GM21515 (cell line): ENCODE results near the gene CELA1.
A peak's percentile ranks its signal among the peaks of the same experiment; 100 is the strongest.

ENCODE experiments used
- ATAC-seq: cut with Tn5 transposase; IDR thresholded peaks from one replicate; pipeline ENCODE4 v1.9.1; 2021; ENCODE audit not compliant: unreplicated experiment

CELA1 gene

DNA sequence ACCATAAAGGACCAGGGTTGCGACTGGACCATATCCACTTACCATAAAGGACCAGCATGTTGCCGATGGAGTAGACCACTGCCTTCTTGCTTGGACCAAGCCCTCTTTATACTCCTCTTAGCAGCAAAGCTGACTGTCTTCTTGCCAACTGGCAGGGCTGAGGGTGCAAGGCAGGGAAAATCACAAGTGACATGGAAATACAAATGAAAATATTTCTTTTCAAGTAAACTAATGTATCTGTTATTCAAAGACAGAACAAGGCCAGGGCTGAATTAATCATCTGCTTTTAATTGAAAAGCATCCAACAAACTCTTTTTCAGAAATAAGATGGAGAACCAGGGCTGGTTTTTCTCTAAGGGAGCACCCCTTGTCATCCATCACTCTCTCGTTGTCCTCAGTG is at the start of gene CELA1:
TSS of gene CELA1 (minus strand) at position 99 of the 400 bp plus-strand sequence. CDS start at position 58, 41 bp downstream.
- ATAC-seq: no peak

DNA sequence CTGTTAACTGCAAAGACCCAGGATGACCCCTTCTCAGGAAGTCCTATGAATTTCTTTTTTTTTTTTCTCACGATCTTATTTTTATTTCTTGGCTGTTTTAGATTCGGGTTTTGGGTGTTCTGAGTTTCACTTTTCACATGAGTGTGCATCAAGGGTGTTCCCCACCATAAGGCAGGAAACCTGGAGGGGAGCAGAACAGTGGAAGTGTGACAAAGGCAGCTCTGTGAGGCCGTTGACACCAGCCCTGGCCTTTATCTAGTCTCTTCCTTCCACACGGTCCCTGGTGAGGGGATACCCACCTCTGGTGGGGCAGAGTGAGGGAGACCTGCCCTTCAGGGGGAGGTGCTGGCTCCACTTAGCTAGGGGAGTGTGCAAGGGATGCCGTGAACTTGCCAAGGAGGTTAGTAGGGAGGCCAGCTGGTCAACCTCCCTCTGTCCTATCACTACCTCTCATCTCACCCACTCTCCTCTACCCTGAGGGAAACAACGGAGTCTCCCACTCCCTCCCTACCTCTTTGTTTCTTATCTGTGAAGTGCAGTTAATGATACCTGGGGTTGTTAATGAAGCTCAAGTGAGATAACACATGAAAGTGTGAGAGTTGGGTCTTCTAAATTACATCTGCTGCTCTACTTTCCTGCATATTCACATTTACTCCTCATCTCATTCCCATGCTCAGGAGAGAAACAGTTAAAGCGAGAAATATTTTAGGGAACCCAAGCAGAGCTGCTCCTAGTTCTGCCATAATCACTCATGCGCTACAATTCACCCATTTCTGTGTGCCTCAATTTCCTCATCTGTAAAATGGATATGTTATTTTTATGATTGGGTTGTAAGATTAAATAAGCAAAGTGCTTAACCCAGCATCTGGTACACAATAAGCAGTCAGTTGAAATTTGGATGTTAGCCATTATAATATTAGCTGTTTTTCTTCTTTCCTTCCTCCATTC is 49.1 kb upstream of the CELA1 start:
- ATAC-seq: peak; percentile 31

- no peak for ATAC-seq
Observed at GRCh38 chr12:51393676-51394545, 47.4 kb upstream of the CELA1 start.

- peak; percentile 39 for ATAC-seq
Observed at GRCh38 chr12:51392556-51393237, 46.2 kb upstream of the CELA1 start.

- peak; percentile 48 for ATAC-seq
Observed at GRCh38 chr12:51391283-51392123, 45.0 kb upstream of the CELA1 start, which contains the start of gene GALNT6. GALNT6 (minus strand) TSS chr12:51391406; CDS start chr12:51379781, 11,625 bp downstream.

DNA sequence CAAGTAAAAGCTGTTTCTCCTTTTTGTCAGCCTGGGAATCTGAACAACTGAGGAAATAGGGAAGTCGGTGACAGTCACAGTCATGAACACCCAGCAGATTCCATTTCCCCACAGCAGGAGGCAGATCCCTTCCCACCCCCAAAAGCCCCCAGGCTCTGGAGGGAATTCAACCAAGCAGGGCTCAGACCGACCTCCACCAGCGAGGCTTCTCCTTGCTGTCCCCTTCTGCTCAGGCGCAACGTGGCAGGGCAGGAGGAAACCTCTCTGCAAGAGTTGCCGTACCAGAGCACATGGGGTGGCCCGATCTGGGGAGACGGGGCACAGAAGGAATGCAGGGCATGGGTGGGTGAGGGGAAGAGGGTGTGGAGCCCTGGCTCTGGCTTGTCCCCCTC is 44.4 kb upstream of the CELA1 start:
- ATAC-seq: peak; percentile 14

DNA sequence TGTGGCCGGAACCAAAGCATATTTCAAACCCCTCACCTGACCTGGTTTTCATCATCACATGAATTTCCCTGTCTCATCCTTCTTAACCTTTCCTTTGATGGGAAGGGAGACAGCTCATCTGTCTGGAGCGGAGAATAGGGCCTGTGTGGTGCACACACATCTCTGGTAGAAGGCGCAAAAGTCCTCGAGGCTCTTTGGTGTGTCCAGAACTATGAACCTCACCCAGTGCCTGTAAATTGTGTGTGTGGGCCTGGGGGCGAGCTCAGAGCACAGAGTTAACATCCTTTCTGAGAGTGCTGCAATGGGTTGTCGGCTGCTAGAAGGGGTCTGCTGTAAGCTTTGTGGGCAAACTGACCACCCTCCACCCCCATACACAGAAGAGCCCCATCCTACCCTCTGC is 44.0 kb upstream of the CELA1 start:
- ATAC-seq: no peak

GRCh38 chr12:51389302-51389999 is 43.0 kb upstream of the CELA1 start:
- ATAC-seq: no peak

- no peak for ATAC-seq
Observed at GRCh38 chr12:51388846-51389245, 42.4 kb upstream of the CELA1 start.

DNA sequence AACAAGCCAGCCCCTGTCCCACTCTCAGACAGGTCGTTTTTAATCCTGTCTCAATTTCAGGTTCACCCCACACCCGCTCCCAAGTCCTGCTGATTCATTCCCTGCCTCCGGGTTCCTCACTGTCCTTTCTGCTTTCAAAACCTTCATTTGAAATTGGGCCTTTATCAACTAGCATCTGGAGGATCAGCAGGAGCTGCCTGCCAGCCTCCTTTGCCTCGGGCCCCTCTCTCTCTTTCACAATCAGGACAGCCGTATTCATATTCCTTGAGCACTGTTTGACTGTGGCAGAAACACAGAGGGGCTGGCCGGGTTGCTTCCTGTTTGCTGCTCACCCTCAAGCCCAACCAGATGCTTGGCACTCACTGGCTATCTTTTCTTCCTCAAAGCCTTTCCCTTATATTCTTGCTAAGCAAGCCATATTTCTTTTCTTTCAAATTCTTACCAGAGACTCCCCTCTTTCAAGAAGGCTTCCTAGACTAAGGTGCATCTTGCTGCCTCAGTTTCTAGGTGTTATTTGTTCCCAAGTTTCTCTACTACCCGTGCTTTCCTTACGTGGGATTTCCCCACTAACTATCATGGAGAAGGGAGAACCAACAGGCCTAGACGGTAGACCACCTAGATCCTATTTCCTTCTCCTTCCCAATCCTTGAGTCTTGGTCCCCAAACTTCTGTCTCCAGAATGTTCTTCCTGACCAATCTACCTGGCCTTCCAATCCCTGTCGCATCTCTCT is 41.8 kb upstream of the CELA1 start:
- ATAC-seq: no peak

DNA sequence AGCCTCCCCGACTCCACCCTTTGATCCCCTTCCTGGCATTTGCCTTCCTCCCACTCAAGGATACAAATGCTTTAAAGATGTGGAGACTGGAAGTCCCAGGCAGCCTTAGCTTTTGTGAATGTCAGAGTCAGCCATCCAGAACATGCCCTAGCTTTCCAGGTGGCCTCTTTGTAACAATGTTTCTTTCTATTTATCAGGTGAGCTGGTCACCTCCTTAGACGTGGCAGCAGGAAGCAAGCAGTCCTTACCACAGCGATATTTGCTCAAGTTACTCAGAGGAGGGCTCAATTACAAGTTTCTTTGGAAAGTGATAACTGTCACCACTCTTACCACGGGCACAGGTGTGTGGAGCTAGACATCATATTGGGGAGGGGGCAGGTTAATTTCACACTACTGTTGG is 39.9 kb upstream of the CELA1 start:
- no peak for ATAC-seq

DNA sequence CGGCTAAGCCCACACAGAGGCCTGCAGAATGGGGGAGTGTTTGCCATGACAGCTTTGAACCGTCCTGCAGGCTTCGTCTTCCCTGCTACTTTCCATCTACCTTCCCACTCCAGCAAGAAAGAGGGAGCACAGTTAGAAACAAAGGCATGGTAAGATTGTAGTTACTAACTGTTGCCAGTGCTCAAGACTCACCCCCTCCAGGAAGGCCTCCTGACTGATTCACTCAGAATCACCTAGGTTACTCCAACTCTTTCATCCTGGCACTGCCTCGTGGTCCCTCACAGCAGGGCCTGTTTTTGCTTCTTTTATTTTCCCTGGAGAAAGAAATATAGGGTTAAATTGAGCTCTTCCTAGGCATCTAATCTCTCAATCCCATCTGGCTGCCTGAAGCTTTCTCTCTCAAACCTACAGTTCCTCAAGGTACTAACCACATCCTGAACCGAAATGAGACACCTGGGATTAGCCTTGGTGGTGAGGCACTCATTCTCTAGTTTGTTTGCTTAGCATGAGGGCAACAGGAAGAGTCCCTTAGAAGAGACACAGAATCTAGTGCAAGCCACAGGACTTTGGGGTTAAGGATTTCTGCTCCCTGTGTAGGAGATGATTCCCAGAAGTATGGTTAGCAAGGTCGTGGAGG is 36.9 kb upstream of the CELA1 start:
- ATAC-seq: no peak

GRCh38 chr12:51382173-51382572 is 35.7 kb upstream of the CELA1 start:
- no peak for ATAC-seq

- no peak for ATAC-seq
Observed at GRCh38 chr12:51381226-51382079, 35.0 kb upstream of the CELA1 start.

GRCh38 chr12:51379571-51379970 is 33.1 kb upstream of the CELA1 start:
- ATAC-seq: no peak

DNA sequence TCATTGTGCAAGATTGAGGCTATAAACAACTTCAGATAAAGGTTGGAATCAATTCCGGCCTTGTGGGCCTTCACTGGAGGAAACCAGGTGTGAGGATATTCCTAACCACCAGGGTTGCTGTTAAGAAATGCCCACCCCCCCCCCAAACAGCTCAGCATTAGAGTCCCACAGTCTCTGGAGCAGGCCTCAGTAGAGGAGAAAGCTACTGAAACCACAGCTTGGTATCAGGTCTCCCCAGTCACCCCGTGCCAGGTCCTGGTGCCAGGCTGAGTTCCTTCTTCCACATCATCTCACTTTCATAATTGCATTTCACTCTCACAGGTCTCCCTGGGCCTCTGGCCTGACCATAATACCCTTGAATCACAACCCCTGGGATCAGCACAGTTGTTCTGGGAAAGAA is 32.3 kb upstream of the CELA1 start:
- ATAC-seq: no peak
